Measurements from ENCODE around the gene ALPI.

The ALPI gene

DNA sequence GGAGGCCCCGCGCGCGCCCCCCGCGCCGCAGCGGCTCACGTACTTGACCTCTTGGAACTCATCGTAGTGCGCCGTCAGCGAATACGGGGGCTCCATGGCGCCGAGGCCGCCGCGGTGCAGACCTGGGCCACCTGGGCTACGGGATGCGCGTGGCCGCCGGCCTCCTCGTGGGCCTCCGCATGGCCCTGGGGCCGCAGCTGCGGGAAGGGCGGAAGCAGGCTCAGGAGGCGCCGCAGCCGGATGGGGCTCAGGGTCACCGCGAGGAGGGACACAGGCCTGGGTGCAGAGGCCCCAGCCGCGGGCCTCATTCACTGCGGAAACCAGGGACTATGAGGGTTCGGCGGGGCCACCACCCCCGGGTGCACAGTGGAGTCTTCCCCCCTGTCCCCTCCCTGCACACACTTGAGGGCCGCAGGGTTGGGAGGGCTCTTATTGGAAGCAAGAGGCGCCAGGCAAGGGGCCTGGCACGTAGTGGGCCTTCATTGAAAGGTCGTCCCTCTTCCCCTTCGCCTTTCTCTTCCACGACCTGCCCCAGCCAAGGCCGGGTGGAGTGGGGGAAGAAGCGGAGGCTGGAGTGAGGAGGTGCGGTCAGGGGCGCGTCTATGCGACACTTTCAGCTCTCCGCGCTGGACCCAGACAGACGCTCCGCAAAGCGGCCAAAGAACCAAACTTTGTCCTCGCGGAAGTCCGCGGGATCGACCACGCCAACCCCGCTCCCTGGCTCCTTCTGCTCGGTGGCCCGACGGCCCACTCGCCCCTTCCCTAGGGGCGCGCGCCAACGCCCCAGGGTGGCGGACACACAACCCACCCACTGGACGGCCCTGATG, 30.8 kb downstream of the ALPI start:
- ATAC-seq, result no peak

GRCh38 chr2:232487385-232488096, 31.6 kb downstream of the ALPI start, which contains the start of gene ECEL1:
Gene ECEL1 (minus strand): TSS chr2:232487834. CDS start chr2:232486653, 1,181 bp downstream.
- no peak for ATAC-seq

- no peak for ATAC-seq
These were observed 32.3 kb downstream of the ALPI start for GRCh38 chr2:232488097-232488711.

- ATAC-seq, result no peak
These were observed 32.9 kb downstream of the ALPI start for GRCh38 chr2:232488721-232489300.

GRCh38 chr2:232489516-232490220, 33.7 kb downstream of the ALPI start:
- no peak for ATAC-seq

- ATAC-seq, result no peak
These were observed 34.5 kb downstream of the ALPI start for GRCh38 chr2:232490221-232491138.

DNA sequence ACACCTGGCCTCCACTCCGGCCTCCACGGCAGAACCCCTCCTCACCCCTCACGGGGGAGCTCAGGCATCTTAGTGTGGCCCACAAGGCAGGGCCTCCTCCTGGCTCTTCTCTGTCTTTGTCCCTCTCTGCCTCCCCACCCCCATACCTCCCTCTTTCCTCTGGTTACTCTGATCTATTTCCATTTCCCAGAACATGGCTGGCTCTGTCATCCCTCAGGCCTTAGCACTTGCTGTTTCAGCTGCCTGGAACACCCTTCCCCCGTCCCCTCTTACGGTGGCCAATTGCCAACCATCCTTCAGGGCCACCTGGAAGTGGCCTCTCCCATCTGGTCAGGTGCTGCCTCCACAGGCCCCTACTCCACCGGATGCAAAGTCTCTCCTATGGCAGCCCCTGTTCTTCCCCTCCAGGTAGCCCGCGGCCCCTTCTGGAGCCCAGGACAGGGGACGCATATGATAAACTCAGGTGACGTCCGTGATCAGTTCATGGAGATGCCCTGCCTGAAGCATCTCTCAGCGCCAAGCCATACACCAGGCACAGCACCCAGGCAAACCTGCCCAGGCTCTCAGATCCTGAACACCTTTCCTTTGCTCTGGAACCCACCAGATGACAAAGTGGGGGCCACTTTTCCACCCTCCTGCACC, 35.3 kb downstream of the ALPI start:
- ATAC-seq, result no peak

GRCh38 chr2:232492236-232492848, 36.4 kb downstream of the ALPI start:
- ATAC-seq, result no peak

GRCh38 chr2:232492963-232493700, 37.2 kb downstream of the ALPI start:
- ATAC-seq, result no peak

GRCh38 chr2:232493701-232494474, 37.9 kb downstream of the ALPI start:
- ATAC-seq, result no peak

DNA sequence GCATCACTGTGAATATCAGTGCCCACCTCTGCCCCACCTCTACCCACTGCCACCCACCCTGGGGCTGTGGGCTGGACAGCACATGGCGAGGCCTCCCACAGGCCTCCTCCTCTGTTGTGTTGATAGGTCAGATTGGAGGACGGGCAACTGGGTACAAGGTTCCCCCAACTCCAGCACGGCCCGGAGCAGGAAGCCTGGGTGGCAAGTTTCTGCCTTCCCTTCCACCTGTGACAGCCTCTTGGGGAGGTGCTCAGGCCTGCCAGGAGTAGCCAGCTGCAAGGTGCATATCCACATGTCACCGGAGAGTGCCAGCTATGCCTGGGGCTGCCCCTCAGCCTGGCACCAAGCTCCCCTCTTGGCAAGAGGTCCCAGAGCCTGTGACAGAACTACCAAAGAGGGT, 38.6 kb downstream of the ALPI start:
- ATAC-seq, result no peak

DNA sequence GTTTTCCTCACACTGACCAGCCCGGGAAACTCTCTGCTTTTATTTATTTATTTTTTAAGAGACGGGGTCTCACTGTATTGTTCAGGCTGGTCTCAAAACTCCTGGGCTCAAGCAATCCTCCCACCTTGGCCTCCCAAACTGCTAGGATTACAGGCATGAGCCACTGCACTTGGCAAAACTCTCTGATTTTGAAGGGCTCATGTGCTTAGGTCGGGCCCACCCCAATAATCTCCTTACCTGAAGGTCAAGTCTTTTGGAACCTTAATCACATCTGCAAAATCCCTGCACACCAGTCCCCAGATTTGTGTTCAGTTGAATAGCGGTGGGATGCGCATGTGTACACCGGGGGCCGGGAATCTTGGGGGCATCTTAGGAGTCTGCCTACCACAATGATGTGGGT, 39.3 kb downstream of the ALPI start:
- no peak for ATAC-seq

- no peak for ATAC-seq
These were observed 40.7 kb downstream of the ALPI start for GRCh38 chr2:232496501-232497270.

DNA sequence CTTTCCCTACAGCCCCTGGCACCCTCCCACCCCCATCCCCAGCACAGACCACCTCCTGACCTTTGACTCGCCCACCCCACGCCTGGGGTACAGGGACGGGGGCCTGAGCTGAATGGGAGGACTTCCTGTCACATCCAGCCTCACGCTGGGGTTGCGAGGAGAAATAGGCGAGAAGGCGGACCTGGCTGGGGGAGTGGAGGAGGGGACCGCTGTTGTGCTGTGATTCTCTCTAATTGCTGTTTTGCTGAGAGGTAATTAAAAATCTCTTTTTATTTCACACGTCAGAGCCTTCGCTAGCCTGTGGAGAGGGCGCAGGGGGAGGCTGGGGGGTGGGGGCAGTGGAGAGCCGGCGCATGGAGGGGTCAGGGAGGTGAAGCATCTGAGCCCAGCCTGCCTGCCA, 41.4 kb downstream of the ALPI start:
- no peak for ATAC-seq

DNA sequence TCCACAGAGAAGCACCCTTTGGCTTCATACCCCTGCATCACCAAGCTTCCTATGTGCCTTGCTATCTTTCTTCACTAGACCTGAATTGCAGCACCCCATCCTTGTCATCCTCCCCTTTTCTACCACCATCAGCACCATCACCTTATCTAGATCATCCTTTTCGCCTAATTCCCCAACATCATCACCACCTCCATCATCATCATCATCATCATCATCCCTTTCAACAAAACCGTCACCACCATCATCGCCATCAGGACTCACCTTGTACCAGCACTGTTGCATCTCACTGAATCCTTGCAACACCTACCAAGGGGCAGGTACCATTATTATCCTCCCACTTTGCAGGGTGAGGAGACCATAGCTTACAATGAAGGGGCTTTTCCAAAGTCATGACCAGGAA, 42.5 kb downstream of the ALPI start:
- no peak for ATAC-seq

- ATAC-seq, result no peak
These were observed 45.4 kb downstream of the ALPI start for GRCh38 chr2:232501331-232501771.

GRCh38 chr2:232501794-232502390, 45.9 kb downstream of the ALPI start:
- ATAC-seq, result no peak

- no peak for ATAC-seq
These were observed 46.6 kb downstream of the ALPI start for GRCh38 chr2:232502511-232502910.

Measured in activated CD4-positive, CD25-positive, alpha-beta regulatory T cell treated with anti-CD3 and anti-CD28 coated beads, Interleukin-2, amount 50 U/mL, for 24 hours (primary cell).